ENCODE measurements around the gene TSPYL6.

- TF ChIP-seq CTCF (IDR thresholded peaks at IDR 0.05) (no peak), POLR2AphosphoS5 (IDR thresholded peaks at IDR 0.05; ENCODE audit: low read depth, low read length) (no peak)
Measured at GRCh38 chr2:54271189-54271588, 15.2 kb upstream of the TSPYL6 start.
